HuH-7 (cell line): ENCODE measurements around the gene TCF25.

Experiments
- DNase-seq: peaks from one replicate; pipeline ENCODE4 v3.0.0; 2011; ENCODE audit warnings: low spot score

TCF25 gene

GRCh38 chr16:89880477-89881367, 7.3 kb downstream of the TCF25 start:
- no peak for DNase-seq

- DNase-seq = no peak
Measured at GRCh38 chr16:89881368-89881730, 8.0 kb downstream of the TCF25 start.

GRCh38 chr16:89883346-89884040, 10.1 kb downstream of the TCF25 start:
- DNase-seq = no peak

GRCh38 chr16:89884041-89884421, 10.6 kb downstream of the TCF25 start:
- DNase-seq = no peak

- no peak for DNase-seq
Measured at GRCh38 chr16:89887243-89887642, 13.9 kb downstream of the TCF25 start.

- no peak for DNase-seq
Measured at GRCh38 chr16:89890200-89890599, 16.8 kb downstream of the TCF25 start.

GRCh38 chr16:89890886-89891657, 17.7 kb downstream of the TCF25 start:
- DNase-seq = no peak

- DNase-seq = no peak
Measured at GRCh38 chr16:89892055-89892630, 18.8 kb downstream of the TCF25 start.

- no peak for DNase-seq
Measured at GRCh38 chr16:89892635-89893034, 19.2 kb downstream of the TCF25 start.

GRCh38 chr16:89893642-89894548, 20.5 kb downstream of the TCF25 start:
- no peak for DNase-seq

- no peak for DNase-seq
Measured at GRCh38 chr16:89895482-89896250, 22.3 kb downstream of the TCF25 start.

- no peak for DNase-seq
Measured at GRCh38 chr16:89897204-89897603, 23.8 kb downstream of the TCF25 start.

- no peak for DNase-seq
Measured at GRCh38 chr16:89898201-89898967, 25.0 kb downstream of the TCF25 start.

- DNase-seq = no peak
Measured at GRCh38 chr16:89899879-89900481, 26.6 kb downstream of the TCF25 start.

- no peak for DNase-seq
Measured at GRCh38 chr16:89900885-89901284, 27.5 kb downstream of the TCF25 start.

- DNase-seq = no peak
Measured at GRCh38 chr16:89902980-89903379, 29.6 kb downstream of the TCF25 start.

- DNase-seq = no peak
Measured at GRCh38 chr16:89903908-89904515, 30.6 kb downstream of the TCF25 start.

- DNase-seq = no peak
Measured at GRCh38 chr16:89904606-89905510, 31.5 kb downstream of the TCF25 start.
